ENCODE data around the gene HINT1.

HINT1 gene

GRCh38 chr5:131109540-131110255 lies 55.4 kb downstream of the HINT1 start:
- peak; percentile 4 to 16 for DNase-seq (ENCODE audit: low read depth in 2 of 2)
